GM23338 (cell line): Measurements from ENCODE around the gene MAST4. TPM values are rescaled to one million over a fixed set of nuclear protein-coding genes. Genes with fewer than 3 reads are reported as not detected.

Experiments used
- ATAC-seq: fragments of 200-7000 bp; cut with Tn5 transposase; 3 replicates; pipeline ENCODE4 v1.9.1; 2020
- DNase-seq: peaks from one replicate; pipeline ENCODE4 v3.0.0-alpha.2; 2015; ENCODE audit warnings: low spot score
- H2AFZ ChIP-seq: fragments of 200-600 bp; sonication (generic); 2 replicates; pipeline ENCODE4 v1.8.0; 2016; ENCODE audit warnings: antibody characterized with exemption, mild to moderate bottlenecking, moderate library complexity
- H3F3A ChIP-seq: fragments of 200-600 bp; sonication (generic); replicated peaks from 2 replicates; pipeline ENCODE4 v1.8.0; 2017; ENCODE audit warnings: antibody characterized with exemption, mixed run types, low read depth
- H3K27ac ChIP-seq: fragments of 200-600 bp; sonication (generic); 2 replicates; pipeline ENCODE4 v1.6.1; 2016; ENCODE audit warnings: low read depth
- H3K27me3 ChIP-seq: fragments of 200-600 bp; sonication (generic); 2 replicates; pipeline ENCODE4 v1.8.0; 2016; ENCODE audit warnings: mild to moderate bottlenecking, mixed run types, moderate library complexity; ENCODE audit not compliant: insufficient read depth
- H3K36me3 ChIP-seq: fragments of 200-600 bp; sonication (generic); 2 replicates; pipeline ENCODE4 v1.8.0; 2016; ENCODE audit warnings: mild to moderate bottlenecking; ENCODE audit not compliant: insufficient read depth
- H3K4me1 ChIP-seq: fragments of 200-600 bp; sonication (generic); 2 replicates; pipeline ENCODE4 v1.8.0; 2016; ENCODE audit warnings: mild to moderate bottlenecking, moderate library complexity; ENCODE audit not compliant: insufficient read depth
- H3K4me2 ChIP-seq: fragments of 200-600 bp; sonication (generic); 2 replicates; pipeline ENCODE4 v1.7.1; 2017; ENCODE audit warnings: mixed run types
- H3K4me3 ChIP-seq: fragments of 200-600 bp; sonication (generic); 2 replicates; pipeline ENCODE4 v1.6.1; 2016; ENCODE audit warnings: mixed run types
- H3K79me2 ChIP-seq: fragments of 200-600 bp; sonication (generic); replicated peaks from 2 replicates; pipeline ENCODE4 v1.8.0; 2017; ENCODE audit warnings: mild to moderate bottlenecking; ENCODE audit not compliant: insufficient read depth
- H3K9me2 ChIP-seq: fragments of 200-600 bp; sonication (generic); 2 replicates; pipeline ENCODE4 v1.8.0; 2017; ENCODE audit not compliant: insufficient read depth
- H4K20me1 ChIP-seq: fragments of 200-600 bp; sonication (generic); replicated peaks from 2 replicates; pipeline ENCODE4 v1.8.0; 2017; ENCODE audit warnings: mild to moderate bottlenecking; ENCODE audit not compliant: insufficient read depth
- H3K27ac Mint-ChIP-seq: 2 replicates; pipeline ENCODE4 v1.8.0; 2020; ENCODE audit warnings: inconsistent platforms, mild to moderate bottlenecking, moderate library complexity, mixed read lengths
- H3K27me3 Mint-ChIP-seq: 3 replicates; pipeline ENCODE4 v1.8.0; 2022; ENCODE audit warnings: low read depth, mild to moderate bottlenecking, moderate library complexity, mixed read lengths, inconsistent platforms; ENCODE audit not compliant: insufficient read depth, poor library complexity
- H3K36me3 Mint-ChIP-seq: 3 replicates; pipeline ENCODE4 v1.8.0; 2021; ENCODE audit warnings: low read depth, mild to moderate bottlenecking, inconsistent platforms, moderate library complexity, mixed read lengths
- H3K4me1 Mint-ChIP-seq: 3 replicates; pipeline ENCODE4 v1.8.0; 2020; ENCODE audit warnings: mild to moderate bottlenecking, inconsistent platforms, mixed read lengths
- H3K4me3 Mint-ChIP-seq: 3 replicates; pipeline ENCODE4 v1.8.0; 2021; ENCODE audit warnings: moderate library complexity, mild to moderate bottlenecking, inconsistent platforms, mixed read lengths
- H3K9me3 Mint-ChIP-seq: 3 replicates; pipeline ENCODE4 v1.8.0; 2020; ENCODE audit warnings: moderate library complexity, mild to moderate bottlenecking, inconsistent platforms, mixed read lengths
- CREB1 ChIP-seq: fragments of 250-450 bp; sonication (Bioruptor Pico); IDR thresholded peaks from 2 replicates; pipeline ENCODE4 v1.5.0; 2020; ENCODE audit warnings: low read depth, mild to moderate bottlenecking, moderate library complexity
- EZH2 ChIP-seq: fragments of 200-600 bp; sonication (generic); IDR thresholded peaks from one replicate; pipeline ENCODE4 v1.8.0; 2017; ENCODE audit warnings: antibody characterized with exemption, mild to moderate bottlenecking, low read depth; ENCODE audit not compliant: unreplicated experiment
- EZH2phosphoT487 ChIP-seq: fragments of 200-600 bp; sonication (generic); IDR thresholded peaks from one replicate; pipeline ENCODE4 v1.8.1; 2018; ENCODE audit warnings: antibody characterized with exemption; ENCODE audit not compliant: unreplicated experiment
- JUNB ChIP-seq: IDR thresholded peaks from one replicate; pipeline ENCODE4 v1.6.1; 2016; ENCODE audit warnings: antibody characterized with exemption; ENCODE audit not compliant: unreplicated experiment
- NANOG ChIP-seq: IDR thresholded peaks from 2 replicates; pipeline ENCODE4 v1.6.1; 2016; ENCODE audit warnings: antibody characterized with exemption, borderline replicate concordance
- POLR2AphosphoS5 ChIP-seq: IDR thresholded peaks from 2 replicates; pipeline ENCODE4 v1.6.1; 2016; ENCODE audit warnings: antibody characterized with exemption, low read depth
- STAT1 ChIP-seq: IDR thresholded peaks from one replicate; pipeline ENCODE4 v1.6.1; 2016; ENCODE audit warnings: antibody characterized with exemption; ENCODE audit not compliant: unreplicated experiment
- ZNF114 ChIP-seq: fragments of 250-450 bp; sonication (Bioruptor Pico); IDR thresholded peaks from 2 replicates; pipeline ENCODE4 v1.5.0; 2020; ENCODE audit warnings: mild to moderate bottlenecking, moderate library complexity
- ZNF331 ChIP-seq: fragments of 250-450 bp; sonication (Bioruptor Pico); IDR thresholded peaks from 2 replicates; pipeline ENCODE4 v1.5.0; 2020; ENCODE audit warnings: low read depth, mild to moderate bottlenecking, moderate library complexity
- polyA plus RNA-seq: library from polyadenylated mRNA; unstranded; fragments of >200 nt; fragmentation: Nextera tagmentation; extraction: Ambion mirVana; gene quantifications from 2 replicates; pipeline ENCODE4 v1.2.1, GENCODE V29; 2016
- total RNA-seq: library from RNA; depleted of rRNA; stranded (reverse); fragments of >200 nt; shearing (Covaris generic); gene quantifications from 2 replicates; pipeline ENCODE4 v1.2.3, GENCODE V29; 2014
- TF ChIP-seq, protein P1 (sequence below): IDR thresholded peaks from one replicate; pipeline ENCODE4 v1.6.1; 2018; ENCODE audit warnings: antibody characterized with exemption; ENCODE audit not compliant: unreplicated experiment
- TF ChIP-seq, protein P2 (sequence below), 2 experiments: fragments of 200-600 bp in 1 of 2; sonication (generic) in 1 of 2; conservative IDR thresholded peaks; 2 replicates each; pipeline versions ENCODE4 v1.5.1 to v1.6.1; 2016 to 2017; ENCODE audit warnings: antibody characterized with exemption in 2 of 2, low read depth in 2 of 2, mild to moderate bottlenecking in 2 of 2, moderate library complexity in 1 of 2
- TF ChIP-seq, protein P3 (sequence below): IDR thresholded peaks from 2 replicates; pipeline ENCODE4 v1.6.1; 2016; ENCODE audit warnings: antibody characterized with exemption

MAST4 gene
- total and polyA plus RNA-seq, 2 experiments from 2014 or later, result 3.6 to 8.5 TPM

DNA sequence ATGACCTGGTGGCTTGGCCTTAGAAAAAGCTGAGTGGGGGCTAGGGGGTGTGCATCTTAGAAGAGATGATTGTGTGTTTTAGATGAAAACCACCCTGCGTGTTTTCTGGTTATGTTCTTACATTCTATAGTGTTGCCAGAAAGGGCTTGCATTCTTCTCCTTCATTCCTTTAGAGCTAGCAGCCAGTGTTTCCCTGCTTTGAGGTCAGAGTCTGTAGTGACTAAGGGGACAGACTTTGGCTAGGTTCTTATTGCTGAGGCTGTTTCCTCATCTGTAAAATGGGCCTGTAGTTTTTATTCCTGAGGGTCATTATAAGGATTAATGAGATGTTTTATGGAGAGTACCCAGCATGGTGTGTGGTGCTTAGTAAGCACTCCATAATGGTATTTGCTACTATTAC, 6.4 kb downstream of the MAST4 start:
- TF ChIP-seq, protein P1, sequence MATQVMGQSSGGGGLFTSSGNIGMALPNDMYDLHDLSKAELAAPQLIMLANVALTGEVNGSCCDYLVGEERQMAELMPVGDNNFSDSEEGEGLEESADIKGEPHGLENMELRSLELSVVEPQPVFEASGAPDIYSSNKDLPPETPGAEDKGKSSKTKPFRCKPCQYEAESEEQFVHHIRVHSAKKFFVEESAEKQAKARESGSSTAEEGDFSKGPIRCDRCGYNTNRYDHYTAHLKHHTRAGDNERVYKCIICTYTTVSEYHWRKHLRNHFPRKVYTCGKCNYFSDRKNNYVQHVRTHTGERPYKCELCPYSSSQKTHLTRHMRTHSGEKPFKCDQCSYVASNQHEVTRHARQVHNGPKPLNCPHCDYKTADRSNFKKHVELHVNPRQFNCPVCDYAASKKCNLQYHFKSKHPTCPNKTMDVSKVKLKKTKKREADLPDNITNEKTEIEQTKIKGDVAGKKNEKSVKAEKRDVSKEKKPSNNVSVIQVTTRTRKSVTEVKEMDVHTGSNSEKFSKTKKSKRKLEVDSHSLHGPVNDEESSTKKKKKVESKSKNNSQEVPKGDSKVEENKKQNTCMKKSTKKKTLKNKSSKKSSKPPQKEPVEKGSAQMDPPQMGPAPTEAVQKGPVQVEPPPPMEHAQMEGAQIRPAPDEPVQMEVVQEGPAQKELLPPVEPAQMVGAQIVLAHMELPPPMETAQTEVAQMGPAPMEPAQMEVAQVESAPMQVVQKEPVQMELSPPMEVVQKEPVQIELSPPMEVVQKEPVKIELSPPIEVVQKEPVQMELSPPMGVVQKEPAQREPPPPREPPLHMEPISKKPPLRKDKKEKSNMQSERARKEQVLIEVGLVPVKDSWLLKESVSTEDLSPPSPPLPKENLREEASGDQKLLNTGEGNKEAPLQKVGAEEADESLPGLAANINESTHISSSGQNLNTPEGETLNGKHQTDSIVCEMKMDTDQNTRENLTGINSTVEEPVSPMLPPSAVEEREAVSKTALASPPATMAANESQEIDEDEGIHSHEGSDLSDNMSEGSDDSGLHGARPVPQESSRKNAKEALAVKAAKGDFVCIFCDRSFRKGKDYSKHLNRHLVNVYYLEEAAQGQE, result no peak
- TF ChIP-seq, protein P2, sequence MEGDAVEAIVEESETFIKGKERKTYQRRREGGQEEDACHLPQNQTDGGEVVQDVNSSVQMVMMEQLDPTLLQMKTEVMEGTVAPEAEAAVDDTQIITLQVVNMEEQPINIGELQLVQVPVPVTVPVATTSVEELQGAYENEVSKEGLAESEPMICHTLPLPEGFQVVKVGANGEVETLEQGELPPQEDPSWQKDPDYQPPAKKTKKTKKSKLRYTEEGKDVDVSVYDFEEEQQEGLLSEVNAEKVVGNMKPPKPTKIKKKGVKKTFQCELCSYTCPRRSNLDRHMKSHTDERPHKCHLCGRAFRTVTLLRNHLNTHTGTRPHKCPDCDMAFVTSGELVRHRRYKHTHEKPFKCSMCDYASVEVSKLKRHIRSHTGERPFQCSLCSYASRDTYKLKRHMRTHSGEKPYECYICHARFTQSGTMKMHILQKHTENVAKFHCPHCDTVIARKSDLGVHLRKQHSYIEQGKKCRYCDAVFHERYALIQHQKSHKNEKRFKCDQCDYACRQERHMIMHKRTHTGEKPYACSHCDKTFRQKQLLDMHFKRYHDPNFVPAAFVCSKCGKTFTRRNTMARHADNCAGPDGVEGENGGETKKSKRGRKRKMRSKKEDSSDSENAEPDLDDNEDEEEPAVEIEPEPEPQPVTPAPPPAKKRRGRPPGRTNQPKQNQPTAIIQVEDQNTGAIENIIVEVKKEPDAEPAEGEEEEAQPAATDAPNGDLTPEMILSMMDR (conservative IDR thresholded peaks at IDR 0.05; ENCODE audit: low read depth in 2 of 2), result no peak
- TF ChIP-seq EZH2phosphoT487, result no peak
- Histone ChIP-seq H3K4me2 (no peak overlapping the region), H3K27ac (no peak overlapping the region), H3K79me2 (no peaks in the 10 kb centered on the region), H3F3A (no peaks in the 10 kb centered on the region), H3K9me2 (no peaks in the 10 kb centered on the region), H3K4me3 (no peak overlapping the region), H3K36me3 (no peaks in the 10 kb centered on the region), H4K20me1 (peaks cover 8% of the 10 kb centered on the region), H3K27me3 (peaks cover 32% of the 10 kb centered on the region), H3K4me1 (peaks cover 5% of the 10 kb centered on the region), H2AFZ (no peak overlapping the region)
- Mint-ChIP-seq H3K36me3 (peaks cover 2% of the 10 kb centered on the region; the same call in 1 of the 3 replicates), H3K4me1 (no peaks in the 10 kb centered on the region), H3K4me3 (no peak overlapping the region), H3K9me3 (peaks cover 2% of the 10 kb centered on the region; the same call in 1 of the 3 replicates), H3K27ac (no peak overlapping the region), H3K27me3 (peaks cover 20% of the 10 kb centered on the region)
- DNase-seq (no peak), ATAC-seq (no peak)

DNA sequence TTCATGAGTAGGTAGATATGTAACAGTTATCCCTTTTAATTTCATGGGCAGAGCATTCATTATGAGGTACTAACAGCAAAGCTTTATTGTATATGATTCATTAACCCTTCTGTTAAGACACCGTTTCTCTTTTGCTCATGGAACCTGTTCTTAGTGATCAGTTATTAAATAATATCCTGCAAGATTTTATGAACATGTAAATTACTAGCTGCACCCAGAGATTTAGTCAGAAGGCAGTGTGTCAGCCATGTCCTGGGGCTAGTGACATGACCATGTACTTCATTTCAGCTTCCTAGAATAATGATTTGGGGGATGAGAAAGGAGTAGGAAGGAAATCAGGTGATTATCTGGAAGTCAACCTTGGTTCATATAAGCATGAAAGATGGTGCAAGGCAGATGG, 7.0 kb downstream of the MAST4 start:
- H3K27ac Mint-ChIP-seq, result no peak overlapping the region
- no peak for ATAC-seq
- peaks cover 27% of the 10 kb centered on the region for H3K27me3 ChIP-seq
- H3K79me2 ChIP-seq, result no peaks in the 10 kb centered on the region
- no peaks in the 10 kb centered on the region; the same call in 1 of the 2 replicates for H3K4me1 ChIP-seq
- DNase-seq, result no peak
- H3K9me2 ChIP-seq, result no peaks in the 10 kb centered on the region
- H4K20me1 ChIP-seq, result peaks cover 6% of the 10 kb centered on the region
- H3K4me3 Mint-ChIP-seq, result no peak overlapping the region
- peaks cover 15% of the 10 kb centered on the region for H3K27me3 Mint-ChIP-seq
- no peak overlapping the region for H3K27ac ChIP-seq
- no peaks in the 10 kb centered on the region for H3F3A ChIP-seq
- H3K9me3 Mint-ChIP-seq, result no peaks in the 10 kb centered on the region
- H3K4me1 Mint-ChIP-seq, result no peaks in the 10 kb centered on the region
- no peak overlapping the region for H2AFZ ChIP-seq
- H3K36me3 Mint-ChIP-seq, result no peaks in the 10 kb centered on the region; the same call in 2 of the 3 replicates
- no peak overlapping the region for H3K4me2 ChIP-seq
- H3K36me3 ChIP-seq, result no peaks in the 10 kb centered on the region
- H3K4me3 ChIP-seq, result no peak overlapping the region
- TF ChIP-seq EZH2phosphoT487, result no peak
- no peak for TF ChIP-seq JUNB
- no peak for TF ChIP-seq ZNF331
- no peak for TF ChIP-seq EZH2
- no peak for TF ChIP-seq STAT1
- TF ChIP-seq, protein P2 (conservative IDR thresholded peaks at IDR 0.05; ENCODE audit: low read depth in 2 of 2), result no peak
- TF ChIP-seq ZNF114 (CRISPR knock-in tag), result no peak
- no peak for TF ChIP-seq POLR2AphosphoS5
- no peak for TF ChIP-seq CREB1 (CRISPR knock-in tag)
- TF ChIP-seq, protein P1, result no peak
- no peak for TF ChIP-seq NANOG
- TF ChIP-seq, protein P3, sequence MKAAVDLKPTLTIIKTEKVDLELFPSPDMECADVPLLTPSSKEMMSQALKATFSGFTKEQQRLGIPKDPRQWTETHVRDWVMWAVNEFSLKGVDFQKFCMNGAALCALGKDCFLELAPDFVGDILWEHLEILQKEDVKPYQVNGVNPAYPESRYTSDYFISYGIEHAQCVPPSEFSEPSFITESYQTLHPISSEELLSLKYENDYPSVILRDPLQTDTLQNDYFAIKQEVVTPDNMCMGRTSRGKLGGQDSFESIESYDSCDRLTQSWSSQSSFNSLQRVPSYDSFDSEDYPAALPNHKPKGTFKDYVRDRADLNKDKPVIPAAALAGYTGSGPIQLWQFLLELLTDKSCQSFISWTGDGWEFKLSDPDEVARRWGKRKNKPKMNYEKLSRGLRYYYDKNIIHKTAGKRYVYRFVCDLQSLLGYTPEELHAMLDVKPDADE, result no peak
